ENCODE data around the gene COL5A2.

- TF ChIP-seq, protein P1, sequence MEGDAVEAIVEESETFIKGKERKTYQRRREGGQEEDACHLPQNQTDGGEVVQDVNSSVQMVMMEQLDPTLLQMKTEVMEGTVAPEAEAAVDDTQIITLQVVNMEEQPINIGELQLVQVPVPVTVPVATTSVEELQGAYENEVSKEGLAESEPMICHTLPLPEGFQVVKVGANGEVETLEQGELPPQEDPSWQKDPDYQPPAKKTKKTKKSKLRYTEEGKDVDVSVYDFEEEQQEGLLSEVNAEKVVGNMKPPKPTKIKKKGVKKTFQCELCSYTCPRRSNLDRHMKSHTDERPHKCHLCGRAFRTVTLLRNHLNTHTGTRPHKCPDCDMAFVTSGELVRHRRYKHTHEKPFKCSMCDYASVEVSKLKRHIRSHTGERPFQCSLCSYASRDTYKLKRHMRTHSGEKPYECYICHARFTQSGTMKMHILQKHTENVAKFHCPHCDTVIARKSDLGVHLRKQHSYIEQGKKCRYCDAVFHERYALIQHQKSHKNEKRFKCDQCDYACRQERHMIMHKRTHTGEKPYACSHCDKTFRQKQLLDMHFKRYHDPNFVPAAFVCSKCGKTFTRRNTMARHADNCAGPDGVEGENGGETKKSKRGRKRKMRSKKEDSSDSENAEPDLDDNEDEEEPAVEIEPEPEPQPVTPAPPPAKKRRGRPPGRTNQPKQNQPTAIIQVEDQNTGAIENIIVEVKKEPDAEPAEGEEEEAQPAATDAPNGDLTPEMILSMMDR (IDR thresholded peaks at IDR 0.05) = no peak
- TF ChIP-seq POLR2A (IDR thresholded peaks at IDR 0.05) = no peak
Measured at GRCh38 chr2:189076120-189076519, 103.4 kb downstream of the COL5A2 start.

Data from lower leg skin (tissue), 3 donors.